GM23338 (cell line): ENCODE results near the gene CADM4. TPM values are rescaled to one million over a fixed set of nuclear protein-coding genes. Genes with fewer than 3 reads are reported as not detected.

Source experiments
- ATAC-seq: fragments of 200-7000 bp; cut with Tn5 transposase; 3 replicates; pipeline ENCODE4 v1.9.1; 2020
- DNase-seq: peaks from one replicate; pipeline ENCODE4 v3.0.0-alpha.2; 2015; ENCODE audit warnings: low spot score
- H2AFZ ChIP-seq: fragments of 200-600 bp; sonication (generic); 2 replicates; pipeline ENCODE4 v1.8.0; 2016; ENCODE audit warnings: antibody characterized with exemption, mild to moderate bottlenecking, moderate library complexity
- H3F3A ChIP-seq: fragments of 200-600 bp; sonication (generic); replicated peaks from 2 replicates; pipeline ENCODE4 v1.8.0; 2017; ENCODE audit warnings: antibody characterized with exemption, mixed run types, low read depth
- H3K27ac ChIP-seq: fragments of 200-600 bp; sonication (generic); 2 replicates; pipeline ENCODE4 v1.6.1; 2016; ENCODE audit warnings: low read depth
- H3K27me3 ChIP-seq: fragments of 200-600 bp; sonication (generic); 2 replicates; pipeline ENCODE4 v1.8.0; 2016; ENCODE audit warnings: mild to moderate bottlenecking, mixed run types, moderate library complexity; ENCODE audit not compliant: insufficient read depth
- H3K36me3 ChIP-seq: fragments of 200-600 bp; sonication (generic); 2 replicates; pipeline ENCODE4 v1.8.0; 2016; ENCODE audit warnings: mild to moderate bottlenecking; ENCODE audit not compliant: insufficient read depth
- H3K4me1 ChIP-seq: fragments of 200-600 bp; sonication (generic); 2 replicates; pipeline ENCODE4 v1.8.0; 2016; ENCODE audit warnings: mild to moderate bottlenecking, moderate library complexity; ENCODE audit not compliant: insufficient read depth
- H3K4me2 ChIP-seq: fragments of 200-600 bp; sonication (generic); 2 replicates; pipeline ENCODE4 v1.7.1; 2017; ENCODE audit warnings: mixed run types
- H3K4me3 ChIP-seq: fragments of 200-600 bp; sonication (generic); 2 replicates; pipeline ENCODE4 v1.6.1; 2016; ENCODE audit warnings: mixed run types
- H3K79me2 ChIP-seq: fragments of 200-600 bp; sonication (generic); replicated peaks from 2 replicates; pipeline ENCODE4 v1.8.0; 2017; ENCODE audit warnings: mild to moderate bottlenecking; ENCODE audit not compliant: insufficient read depth
- H3K9me2 ChIP-seq: fragments of 200-600 bp; sonication (generic); 2 replicates; pipeline ENCODE4 v1.8.0; 2017; ENCODE audit not compliant: insufficient read depth
- H4K20me1 ChIP-seq: fragments of 200-600 bp; sonication (generic); replicated peaks from 2 replicates; pipeline ENCODE4 v1.8.0; 2017; ENCODE audit warnings: mild to moderate bottlenecking; ENCODE audit not compliant: insufficient read depth
- H3K27ac Mint-ChIP-seq: 2 replicates; pipeline ENCODE4 v1.8.0; 2020; ENCODE audit warnings: inconsistent platforms, mild to moderate bottlenecking, moderate library complexity, mixed read lengths
- H3K27me3 Mint-ChIP-seq: 3 replicates; pipeline ENCODE4 v1.8.0; 2022; ENCODE audit warnings: low read depth, mild to moderate bottlenecking, moderate library complexity, mixed read lengths, inconsistent platforms; ENCODE audit not compliant: insufficient read depth, poor library complexity
- H3K36me3 Mint-ChIP-seq: 3 replicates; pipeline ENCODE4 v1.8.0; 2021; ENCODE audit warnings: low read depth, mild to moderate bottlenecking, inconsistent platforms, moderate library complexity, mixed read lengths
- H3K4me1 Mint-ChIP-seq: 3 replicates; pipeline ENCODE4 v1.8.0; 2020; ENCODE audit warnings: mild to moderate bottlenecking, inconsistent platforms, mixed read lengths
- H3K4me3 Mint-ChIP-seq: 3 replicates; pipeline ENCODE4 v1.8.0; 2021; ENCODE audit warnings: moderate library complexity, mild to moderate bottlenecking, inconsistent platforms, mixed read lengths
- H3K9me3 Mint-ChIP-seq: 3 replicates; pipeline ENCODE4 v1.8.0; 2020; ENCODE audit warnings: moderate library complexity, mild to moderate bottlenecking, inconsistent platforms, mixed read lengths
- EZH2 ChIP-seq: fragments of 200-600 bp; sonication (generic); IDR thresholded peaks from one replicate; pipeline ENCODE4 v1.8.0; 2017; ENCODE audit warnings: antibody characterized with exemption, mild to moderate bottlenecking, low read depth; ENCODE audit not compliant: unreplicated experiment
- STAT1 ChIP-seq: IDR thresholded peaks from one replicate; pipeline ENCODE4 v1.6.1; 2016; ENCODE audit warnings: antibody characterized with exemption; ENCODE audit not compliant: unreplicated experiment
- ZNF331 ChIP-seq: fragments of 250-450 bp; sonication (Bioruptor Pico); IDR thresholded peaks from 2 replicates; pipeline ENCODE4 v1.5.0; 2020; ENCODE audit warnings: low read depth, mild to moderate bottlenecking, moderate library complexity
- ZNF462 ChIP-seq: fragments of 250-450 bp; sonication (Bioruptor Pico); IDR thresholded peaks from 2 replicates; pipeline ENCODE4 v1.5.0; 2020; ENCODE audit warnings: mild to moderate bottlenecking, moderate library complexity
- polyA plus RNA-seq: library from polyadenylated mRNA; unstranded; fragments of >200 nt; fragmentation: Nextera tagmentation; extraction: Ambion mirVana; gene quantifications from 2 replicates; pipeline ENCODE4 v1.2.1, GENCODE V29; 2016
- total RNA-seq: library from RNA; depleted of rRNA; stranded (reverse); fragments of >200 nt; shearing (Covaris generic); gene quantifications from 2 replicates; pipeline ENCODE4 v1.2.3, GENCODE V29; 2014
- TF ChIP-seq, protein P1 (sequence below): IDR thresholded peaks from one replicate; pipeline ENCODE4 v1.6.1; 2018; ENCODE audit warnings: antibody characterized with exemption; ENCODE audit not compliant: unreplicated experiment

The CADM4 gene
- total and polyA plus RNA-seq, 2 experiments from 2014 or later: 3.7 to 21.2 TPM

GRCh38 chr19:43674183-43674582 lies 34.5 kb upstream of the CADM4 start (continued):
- TF ChIP-seq ZNF462 (CRISPR knock-in tag) (no peak), ZNF331 (CRISPR knock-in tag) (no peak)

- H4K20me1 ChIP-seq: no peaks in the 10 kb centered on the region
- no peak overlapping the region for H3K27ac Mint-ChIP-seq
- no peak overlapping the region for H3K4me2 ChIP-seq
- no peak overlapping the region for H3K27ac ChIP-seq
- ATAC-seq (no peak), DNase-seq (no peak)
- peaks cover 22% of the 10 kb centered on the region for H3K27me3 ChIP-seq
- no peaks in the 10 kb centered on the region for H3K79me2 ChIP-seq
- H3K4me1 Mint-ChIP-seq: peaks cover 28% of the 10 kb centered on the region
- H3K4me3 Mint-ChIP-seq: no peak overlapping the region
- H3K4me1 ChIP-seq: peaks cover 19% of the 10 kb centered on the region; the same call in 1 of the 2 replicates
- no peaks in the 10 kb centered on the region for H3K9me3 Mint-ChIP-seq
- no peak overlapping the region for H2AFZ ChIP-seq
- peaks cover 15% of the 10 kb centered on the region for H3K27me3 Mint-ChIP-seq
- no peaks in the 10 kb centered on the region for H3K36me3 ChIP-seq
- H3F3A ChIP-seq: peaks cover 6% of the 10 kb centered on the region; the same call in 1 of the 2 replicates
- H3K9me2 ChIP-seq: no peaks in the 10 kb centered on the region
- H3K4me3 ChIP-seq: no peak overlapping the region
- H3K36me3 Mint-ChIP-seq: no peaks in the 10 kb centered on the region
- TF ChIP-seq ZNF331 (CRISPR knock-in tag) (no peak), EZH2 (no peak), ZNF462 (CRISPR knock-in tag) (no peak), STAT1 (no peak)
- TF ChIP-seq, protein P1, sequence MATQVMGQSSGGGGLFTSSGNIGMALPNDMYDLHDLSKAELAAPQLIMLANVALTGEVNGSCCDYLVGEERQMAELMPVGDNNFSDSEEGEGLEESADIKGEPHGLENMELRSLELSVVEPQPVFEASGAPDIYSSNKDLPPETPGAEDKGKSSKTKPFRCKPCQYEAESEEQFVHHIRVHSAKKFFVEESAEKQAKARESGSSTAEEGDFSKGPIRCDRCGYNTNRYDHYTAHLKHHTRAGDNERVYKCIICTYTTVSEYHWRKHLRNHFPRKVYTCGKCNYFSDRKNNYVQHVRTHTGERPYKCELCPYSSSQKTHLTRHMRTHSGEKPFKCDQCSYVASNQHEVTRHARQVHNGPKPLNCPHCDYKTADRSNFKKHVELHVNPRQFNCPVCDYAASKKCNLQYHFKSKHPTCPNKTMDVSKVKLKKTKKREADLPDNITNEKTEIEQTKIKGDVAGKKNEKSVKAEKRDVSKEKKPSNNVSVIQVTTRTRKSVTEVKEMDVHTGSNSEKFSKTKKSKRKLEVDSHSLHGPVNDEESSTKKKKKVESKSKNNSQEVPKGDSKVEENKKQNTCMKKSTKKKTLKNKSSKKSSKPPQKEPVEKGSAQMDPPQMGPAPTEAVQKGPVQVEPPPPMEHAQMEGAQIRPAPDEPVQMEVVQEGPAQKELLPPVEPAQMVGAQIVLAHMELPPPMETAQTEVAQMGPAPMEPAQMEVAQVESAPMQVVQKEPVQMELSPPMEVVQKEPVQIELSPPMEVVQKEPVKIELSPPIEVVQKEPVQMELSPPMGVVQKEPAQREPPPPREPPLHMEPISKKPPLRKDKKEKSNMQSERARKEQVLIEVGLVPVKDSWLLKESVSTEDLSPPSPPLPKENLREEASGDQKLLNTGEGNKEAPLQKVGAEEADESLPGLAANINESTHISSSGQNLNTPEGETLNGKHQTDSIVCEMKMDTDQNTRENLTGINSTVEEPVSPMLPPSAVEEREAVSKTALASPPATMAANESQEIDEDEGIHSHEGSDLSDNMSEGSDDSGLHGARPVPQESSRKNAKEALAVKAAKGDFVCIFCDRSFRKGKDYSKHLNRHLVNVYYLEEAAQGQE: no peak
Observed at GRCh38 chr19:43673637-43674036, 34.0 kb upstream of the CADM4 start.
